ENCODE measurements around the gene CHAC1.

The CHAC1 gene

GRCh38 chr15:40964006-40964405 is 10.7 kb downstream of the CHAC1 start:
- Histone ChIP-seq H3K27ac (ENCODE audit: low read length) (no peak overlapping the region), H3K4me3 (ENCODE audit: low read length) (no peak overlapping the region), H3K36me3 (ENCODE audit: control insufficient read depth, insufficient read depth, low read length) (no peaks in the 10 kb centered on the region), H3K4me1 (ENCODE audit: control insufficient read depth, insufficient read depth, low read length) (peaks cover 4% of the 10 kb centered on the region), H3K27me3 (ENCODE audit: control insufficient read depth, insufficient read depth, low read length) (no peaks in the 10 kb centered on the region), H3K9me3 (ENCODE audit: control insufficient read depth, insufficient read depth, low read length) (no peaks in the 10 kb centered on the region)
- WGBS (ENCODE audit: insufficient coverage, insufficient read length): no CpG with 5 or more reads among the region's 8 CpGs
- no peak for DNase-seq (ENCODE audit: low read depth, low spot score)

GRCh38 chr15:40964634-40965033 is 11.4 kb downstream of the CHAC1 start:
- Histone ChIP-seq H3K4me1 (ENCODE audit: control insufficient read depth, insufficient read depth, low read length) (peaks cover 4% of the 10 kb centered on the region), H3K36me3 (ENCODE audit: control insufficient read depth, insufficient read depth, low read length) (no peaks in the 10 kb centered on the region), H3K4me3 (ENCODE audit: low read length) (no peak overlapping the region), H3K9me3 (ENCODE audit: control insufficient read depth, insufficient read depth, low read length) (no peaks in the 10 kb centered on the region), H3K27me3 (ENCODE audit: control insufficient read depth, insufficient read depth, low read length) (no peaks in the 10 kb centered on the region), H3K27ac (ENCODE audit: low read length) (no peak overlapping the region)
- DNase-seq (ENCODE audit: low read depth, low spot score): no peak
- WGBS (ENCODE audit: insufficient coverage, insufficient read length): no CpG with 5 or more reads among the region's 13 CpGs

GRCh38 chr15:40968290-40969085 is 15.2 kb downstream of the CHAC1 start:
- no peaks in the 10 kb centered on the region for H3K27me3 ChIP-seq (ENCODE audit: control insufficient read depth, insufficient read depth, low read length)
- no peaks in the 10 kb centered on the region for H3K36me3 ChIP-seq (ENCODE audit: control insufficient read depth, insufficient read depth, low read length)
- no peak overlapping the region for H3K27ac ChIP-seq (ENCODE audit: low read length)
- H3K9me3 ChIP-seq (ENCODE audit: control insufficient read depth, insufficient read depth, low read length): no peaks in the 10 kb centered on the region
- no peak for DNase-seq (ENCODE audit: low read depth, low spot score)
- peaks cover 5% of the 10 kb centered on the region; the same call in 1 of the 2 replicates for H3K4me1 ChIP-seq (ENCODE audit: control insufficient read depth, insufficient read depth, low read length)
- WGBS (ENCODE audit: insufficient coverage, insufficient read length): no CpG with 5 or more reads among the region's 7 CpGs
- no peak overlapping the region for H3K4me3 ChIP-seq (ENCODE audit: low read length)

GRCh38 chr15:40969363-40969762 is 16.1 kb downstream of the CHAC1 start:
- Histone ChIP-seq H3K4me3 (ENCODE audit: low read length) (no peak overlapping the region), H3K36me3 (ENCODE audit: control insufficient read depth, insufficient read depth, low read length) (no peaks in the 10 kb centered on the region), H3K27me3 (ENCODE audit: control insufficient read depth, insufficient read depth, low read length) (no peaks in the 10 kb centered on the region), H3K4me1 (ENCODE audit: control insufficient read depth, insufficient read depth, low read length) (peaks cover 5% of the 10 kb centered on the region; the same call in 1 of the 2 replicates), H3K9me3 (ENCODE audit: control insufficient read depth, insufficient read depth, low read length) (no peaks in the 10 kb centered on the region), H3K27ac (ENCODE audit: low read length) (no peak overlapping the region)
- no CpG with 5 or more reads among the region's 8 CpGs for WGBS (ENCODE audit: insufficient coverage, insufficient read length)
- DNase-seq (ENCODE audit: low read depth, low spot score): no peak

GRCh38 chr15:40974879-40975278 is 21.6 kb downstream of the CHAC1 start:
- WGBS (ENCODE audit: insufficient coverage, insufficient read length): no CpG with 5 or more reads among the region's 4 CpGs
- no peak overlapping the region for H3K27ac ChIP-seq (ENCODE audit: low read length)
- H3K4me1 ChIP-seq (ENCODE audit: control insufficient read depth, insufficient read depth, low read length): peaks cover 3% of the 10 kb centered on the region; the same call in 1 of the 2 replicates
- peaks cover 13% of the 10 kb centered on the region; the same call in 1 of the 2 replicates for H3K36me3 ChIP-seq (ENCODE audit: control insufficient read depth, insufficient read depth, low read length)
- no peak overlapping the region for H3K4me3 ChIP-seq (ENCODE audit: low read length)
- no peak for DNase-seq (ENCODE audit: low read depth, low spot score)
- no peaks in the 10 kb centered on the region for H3K9me3 ChIP-seq (ENCODE audit: control insufficient read depth, insufficient read depth, low read length)
- H3K27me3 ChIP-seq (ENCODE audit: control insufficient read depth, insufficient read depth, low read length): no peaks in the 10 kb centered on the region

GRCh38 chr15:40976819-40977218 is 23.5 kb downstream of the CHAC1 start:
- no peaks in the 10 kb centered on the region for H3K27me3 ChIP-seq (ENCODE audit: control insufficient read depth, insufficient read depth, low read length)
- H3K9me3 ChIP-seq (ENCODE audit: control insufficient read depth, insufficient read depth, low read length): no peaks in the 10 kb centered on the region
- no peak overlapping the region for H3K27ac ChIP-seq (ENCODE audit: low read length)
- peaks cover 27% of the 10 kb centered on the region; the same call in 1 of the 2 replicates for H3K36me3 ChIP-seq (ENCODE audit: control insufficient read depth, insufficient read depth, low read length)
- H3K4me1 ChIP-seq (ENCODE audit: control insufficient read depth, insufficient read depth, low read length): peaks cover 3% of the 10 kb centered on the region; the same call in 1 of the 2 replicates
- no CpG with 5 or more reads among the region's 7 CpGs for WGBS (ENCODE audit: insufficient coverage, insufficient read length)
- no peak overlapping the region for H3K4me3 ChIP-seq (ENCODE audit: low read length)
- DNase-seq (ENCODE audit: low read depth, low spot score): no peak

- Histone ChIP-seq H3K36me3 (ENCODE audit: control insufficient read depth, insufficient read depth, low read length) (peaks cover 35% of the 10 kb centered on the region), H3K4me1 (ENCODE audit: control insufficient read depth, insufficient read depth, low read length) (no peaks in the 10 kb centered on the region), H3K9me3 (ENCODE audit: control insufficient read depth, insufficient read depth, low read length) (no peaks in the 10 kb centered on the region), H3K4me3 (ENCODE audit: low read length) (no peak overlapping the region), H3K27me3 (ENCODE audit: control insufficient read depth, insufficient read depth, low read length) (no peaks in the 10 kb centered on the region), H3K27ac (ENCODE audit: low read length) (no peak overlapping the region)
- no CpG with 5 or more reads among the region's 2 CpGs for WGBS (ENCODE audit: insufficient coverage, insufficient read length)
- no peak for DNase-seq (ENCODE audit: low read depth, low spot score)
Observed at GRCh38 chr15:40978141-40978540, 24.9 kb downstream of the CHAC1 start.

GRCh38 chr15:40978562-40978961 is 25.3 kb downstream of the CHAC1 start:
- Histone ChIP-seq H3K4me3 (ENCODE audit: low read length) (no peak overlapping the region), H3K27me3 (ENCODE audit: control insufficient read depth, insufficient read depth, low read length) (no peaks in the 10 kb centered on the region), H3K9me3 (ENCODE audit: control insufficient read depth, insufficient read depth, low read length) (no peaks in the 10 kb centered on the region), H3K4me1 (ENCODE audit: control insufficient read depth, insufficient read depth, low read length) (no peaks in the 10 kb centered on the region), H3K36me3 (ENCODE audit: control insufficient read depth, insufficient read depth, low read length) (peaks cover 36% of the 10 kb centered on the region), H3K27ac (ENCODE audit: low read length) (no peak overlapping the region)
- no CpG with 5 or more reads among the region's 4 CpGs for WGBS (ENCODE audit: insufficient coverage, insufficient read length)
- no peak for DNase-seq (ENCODE audit: low read depth, low spot score)

- Histone ChIP-seq H3K4me1 (ENCODE audit: control insufficient read depth, insufficient read depth, low read length) (no peaks in the 10 kb centered on the region), H3K27ac (ENCODE audit: low read length) (no peak overlapping the region), H3K27me3 (ENCODE audit: control insufficient read depth, insufficient read depth, low read length) (no peaks in the 10 kb centered on the region), H3K36me3 (ENCODE audit: control insufficient read depth, insufficient read depth, low read length) (peaks cover 42% of the 10 kb centered on the region), H3K4me3 (ENCODE audit: low read length) (no peak overlapping the region), H3K9me3 (ENCODE audit: control insufficient read depth, insufficient read depth, low read length) (no peaks in the 10 kb centered on the region)
- no CpG with 5 or more reads among the region's 3 CpGs for WGBS (ENCODE audit: insufficient coverage, insufficient read length)
- DNase-seq (ENCODE audit: low read depth, low spot score): no peak
Observed at GRCh38 chr15:40981186-40981585, 27.9 kb downstream of the CHAC1 start.

GRCh38 chr15:40982855-40983254 is 29.6 kb downstream of the CHAC1 start:
- no peak for DNase-seq (ENCODE audit: low read depth, low spot score)
- peaks cover 37% of the 10 kb centered on the region for H3K36me3 ChIP-seq (ENCODE audit: control insufficient read depth, insufficient read depth, low read length)
- WGBS (ENCODE audit: insufficient coverage, insufficient read length): no CpG with 5 or more reads among the region's 13 CpGs
- no peaks in the 10 kb centered on the region for H3K27me3 ChIP-seq (ENCODE audit: control insufficient read depth, insufficient read depth, low read length)
- no peaks in the 10 kb centered on the region for H3K9me3 ChIP-seq (ENCODE audit: control insufficient read depth, insufficient read depth, low read length)
- H3K4me3 ChIP-seq (ENCODE audit: low read length): no peak overlapping the region
- H3K27ac ChIP-seq (ENCODE audit: low read length): no peak overlapping the region
- no peaks in the 10 kb centered on the region for H3K4me1 ChIP-seq (ENCODE audit: control insufficient read depth, insufficient read depth, low read length)

GRCh38 chr15:40984406-40984805 is 31.1 kb downstream of the CHAC1 start:
- H3K9me3 ChIP-seq (ENCODE audit: control insufficient read depth, insufficient read depth, low read length): no peaks in the 10 kb centered on the region
- no CpG with 5 or more reads among the region's 5 CpGs for WGBS (ENCODE audit: insufficient coverage, insufficient read length)
- no peak overlapping the region for H3K27ac ChIP-seq (ENCODE audit: low read length)
- DNase-seq (ENCODE audit: low read depth, low spot score): no peak
- H3K36me3 ChIP-seq (ENCODE audit: control insufficient read depth, insufficient read depth, low read length): peaks cover 32% of the 10 kb centered on the region
- no peaks in the 10 kb centered on the region for H3K4me1 ChIP-seq (ENCODE audit: control insufficient read depth, insufficient read depth, low read length)
- no peak overlapping the region for H3K4me3 ChIP-seq (ENCODE audit: low read length)
- H3K27me3 ChIP-seq (ENCODE audit: control insufficient read depth, insufficient read depth, low read length): no peaks in the 10 kb centered on the region
